GM12875 (cell line): ENCODE measurements around the gene SSR1.

Experiments used
- H3K4me3 ChIP-seq: one replicate; pipeline ENCODE4 v1.5.1; 2011; ENCODE audit warnings: low read depth, low read length, control low read depth
- CTCF ChIP-seq: IDR thresholded peaks from 2 replicates; pipeline ENCODE4 v1.5.1; 2011; ENCODE audit warnings: low read depth, mild to moderate bottlenecking, control low read depth, inconsistent platforms, low read length, moderate library complexity, borderline replicate concordance; ENCODE audit not compliant: insufficient read depth

Gene SSR1

GRCh38 chr6:7246401-7247178 lies 66.4 kb downstream of the SSR1 start:
- H3K4me3 ChIP-seq: no peak overlapping the region
- TF ChIP-seq CTCF: no peak

DNA sequence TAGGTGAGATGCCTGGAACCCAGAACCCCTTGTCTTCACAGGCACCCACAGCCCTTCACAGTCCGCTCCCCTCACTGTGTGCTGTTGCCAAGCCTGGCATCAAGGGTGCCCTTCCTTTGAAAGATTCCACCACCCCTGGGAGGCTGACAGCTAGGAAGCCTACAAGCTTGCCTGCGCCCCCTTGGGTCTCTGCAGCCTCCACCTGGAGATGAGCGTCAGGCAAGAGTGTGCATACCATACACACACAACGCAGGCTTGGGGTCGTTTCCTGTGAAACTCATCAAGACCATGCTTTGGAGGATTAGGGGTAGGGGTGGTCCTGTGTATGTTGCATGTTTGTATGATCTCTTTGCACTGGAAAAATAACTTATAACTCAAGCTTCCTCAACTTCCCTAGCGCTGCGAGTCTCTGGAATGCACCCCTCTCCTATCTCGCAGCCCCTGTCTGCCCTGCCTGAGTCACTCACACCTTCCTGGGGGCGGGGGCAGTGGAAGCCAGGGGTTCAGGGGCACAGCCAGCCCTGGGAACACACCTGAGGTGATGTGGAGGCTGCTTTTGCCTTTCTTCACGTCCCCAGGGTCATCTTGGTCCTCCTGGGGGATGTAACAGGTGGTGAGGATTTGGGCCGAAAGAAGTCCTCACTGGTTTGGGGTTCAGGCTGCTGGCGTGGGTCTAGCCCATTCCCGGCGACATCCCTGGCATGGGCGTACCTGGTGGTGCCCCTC lies 67.2 kb downstream of the SSR1 start:
- no peak overlapping the region for H3K4me3 ChIP-seq
- no peak for TF ChIP-seq CTCF

GRCh38 chr6:7243179-7243981 lies 69.6 kb downstream of the SSR1 start:
- H3K4me3 ChIP-seq: no peak overlapping the region
- peak; percentile 73 for TF ChIP-seq CTCF

DNA sequence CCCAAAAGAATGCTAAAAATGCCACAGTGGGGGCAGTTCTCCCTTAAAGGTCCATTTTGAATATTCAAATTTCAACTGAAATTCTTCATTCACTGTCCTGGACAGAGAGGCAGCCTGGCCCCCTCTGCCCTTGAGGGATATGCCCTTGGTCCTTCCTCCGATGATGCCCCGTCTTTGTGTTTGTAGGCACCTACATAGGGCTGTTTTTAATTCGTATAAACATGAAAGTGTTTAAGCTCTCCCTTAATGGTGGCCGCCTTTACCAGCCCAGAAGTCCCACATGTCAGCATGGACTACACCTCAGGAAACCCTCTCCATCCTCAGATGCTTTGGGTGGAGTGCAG lies 70.2 kb downstream of the SSR1 start:
- TF ChIP-seq CTCF: no peak

GRCh38 chr6:7241709-7242645 lies 71.0 kb downstream of the SSR1 start:
- H3K4me3 ChIP-seq: no peak overlapping the region
- TF ChIP-seq CTCF: no peak

More for the DNA sequence above, 70.2 kb downstream of the SSR1 start:
- no peak overlapping the region for H3K4me3 ChIP-seq

- H3K4me3 ChIP-seq: no peak overlapping the region
- TF ChIP-seq CTCF: no peak
These were observed 71.8 kb downstream of the SSR1 start for GRCh38 chr6:7241160-7241559.
